Kidney (tissue), 14 donors: ENCODE measurements around the gene GAP43. TPM values are rescaled to one million over a fixed set of nuclear protein-coding genes. Genes with fewer than 3 reads are reported as not detected.

Experiments
- DNase-seq, 5 donors: peaks; one replicate each; pipeline ENCODE4 v3.0.0-alpha.2; 2013 to 2020
- FAIRE-seq: peaks from 2 replicates; lab custom pipeline; 2012; peaks lifted over from hg19 to GRCh38; lab: Jason Lieb, UNC
- H3K27ac ChIP-seq, 2 donors: one replicate each; pipeline ENCODE4 v1.7.0; 2013; ENCODE audit warnings: low read depth in 2 of 2, low read length in 2 of 2, inconsistent platforms in 1 of 2
- H3K27me3 ChIP-seq: one replicate; pipeline ENCODE4 v1.7.1; 2013; ENCODE audit warnings: low read length, inconsistent platforms; ENCODE audit not compliant: control insufficient read depth, insufficient read depth
- H3K36me3 ChIP-seq, 3 donors: one replicate each; pipeline versions ENCODE4 v1.7.0 to v1.7.1; 2013; ENCODE audit warnings: low read length in 3 of 3, control low read depth in 1 of 3, inconsistent platforms in 1 of 3; ENCODE audit not compliant: insufficient read depth in 3 of 3, control insufficient read depth in 2 of 3
- H3K4me1 ChIP-seq, 3 donors: one replicate each; pipeline versions ENCODE4 v1.7.0 to v1.7.1; 2013; ENCODE audit warnings: low read length in 3 of 3, inconsistent platforms in 1 of 3, low read depth in 1 of 3; ENCODE audit not compliant: control insufficient read depth in 2 of 3, insufficient read depth in 2 of 3
- H3K4me3 ChIP-seq, 3 donors: one replicate each; pipeline versions ENCODE4 v1.7.0 to v1.8.1; 2013; ENCODE audit warnings: low read length in 3 of 3, control low read depth in 1 of 3, inconsistent platforms in 1 of 3
- H3K9ac ChIP-seq, 3 donors: one replicate each; pipeline versions ENCODE4 v1.7.0 to v1.7.1; 2013; ENCODE audit warnings: low read length in 3 of 3, control low read depth in 1 of 3, inconsistent platforms in 1 of 3
- H3K9me3 ChIP-seq, 3 donors: one replicate each; pipeline versions ENCODE4 v1.7.0 to v1.7.1; 2013; ENCODE audit warnings: low read length in 3 of 3, control low read depth in 1 of 3, inconsistent platforms in 1 of 3; ENCODE audit not compliant: control insufficient read depth in 2 of 3, insufficient read depth in 1 of 3
- CTCF ChIP-seq: IDR thresholded peaks from 3 replicates; pipeline ENCODE4 v1.5.1; 2012; ENCODE audit warnings: mild to moderate bottlenecking, moderate library complexity, borderline replicate concordance; ENCODE audit not compliant: insufficient read depth; ENCODE audit errors: extremely low read depth
- intact Hi-C: fragments of 100-400 bp; cut with DNase I; formaldehyde crosslinking; loops from one replicate; pipeline ENCODE4 v1.11.1; 2022
- polyA plus RNA-seq: library from polyadenylated mRNA; stranded (reverse); fragments of 350-450 nt; fragmentation: Illumina TruSeq; extraction: RNeasy Lipid Tissue Mini Kit (QIAGEN cat#74804); gene quantifications from one replicate; pipeline ENCODE4 v1.2.3, GENCODE V29; 2014; ENCODE audit warnings: low read depth, low replicate concordance; ENCODE audit not compliant: insufficient read depth
- total RNA-seq: library from RNA; stranded (reverse); fragmentation: NEBNext Ultra II Directional; extraction: Animal tissue kit (Norgen Biotek cat#: 25700); gene quantifications from one replicate; pipeline ENCODE4 v1.2.1, GENCODE V29; 2021
- donor health status: control.
- donor health status: control.
- donor health status: control.
- donor health status: control.
- donor health status: control.
- donor health status: DM: yes; HTN: yes; CAD: no.
- donor health status: Normal renal cell carcinoma (clear cell type).

Gene GAP43
- total and polyA plus RNA-seq, 2 donors from 2014 or later = 0.19 TPM; not detected in 1

GRCh38 chr3:115627180-115628074 is 4.1 kb downstream of the GAP43 start:
- FAIRE-seq (no peak), DNase-seq (no peak)
- Histone ChIP-seq H3K27me3 (peaks cover 17% of the 10 kb centered on the region), H3K9ac (no peak overlapping the region), H3K4me3 (no peak overlapping the region), H3K9me3 (no peaks in the 10 kb centered on the region), H3K4me1 (peaks cover 0 to 2% (median 0%) of the 10 kb centered on the region in 3 donors), H3K36me3 (no peaks in the 10 kb centered on the region), H3K27ac (no peak overlapping the region)
- intact Hi-C loops = no loop called here
- TF ChIP-seq CTCF = no peak

DNA sequence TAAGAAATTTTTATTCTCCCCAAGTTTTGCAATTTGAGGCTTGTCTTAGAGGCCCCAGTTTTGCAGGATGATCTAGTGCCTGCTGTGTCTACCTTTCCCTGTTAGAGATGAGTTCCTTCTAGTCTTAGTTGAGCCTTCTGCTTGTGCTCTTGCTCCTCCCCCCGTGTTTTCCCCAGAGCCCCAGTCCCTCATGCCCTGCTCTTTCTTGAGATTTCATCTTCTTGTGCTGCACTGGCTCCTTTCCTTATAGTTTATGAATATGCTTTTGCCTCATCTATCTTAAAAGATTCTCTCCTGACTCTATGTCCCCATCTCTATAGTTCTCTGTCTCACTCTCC is 4.7 kb downstream of the GAP43 start:
- no peaks in the 10 kb centered on the region for H3K36me3 ChIP-seq
- no peak overlapping the region for H3K27ac ChIP-seq
- no peak overlapping the region for H3K4me3 ChIP-seq
- intact Hi-C loops = no loop called here
- no peak for DNase-seq
- peaks cover 17% of the 10 kb centered on the region for H3K27me3 ChIP-seq
- no peaks in the 10 kb centered on the region for H3K9me3 ChIP-seq
- no peak overlapping the region for H3K9ac ChIP-seq
- no peak for FAIRE-seq
- no peak for TF ChIP-seq CTCF
- H3K4me1 ChIP-seq = peaks cover 0 to 2% (median 0%) of the 10 kb centered on the region in 3 donors

DNA sequence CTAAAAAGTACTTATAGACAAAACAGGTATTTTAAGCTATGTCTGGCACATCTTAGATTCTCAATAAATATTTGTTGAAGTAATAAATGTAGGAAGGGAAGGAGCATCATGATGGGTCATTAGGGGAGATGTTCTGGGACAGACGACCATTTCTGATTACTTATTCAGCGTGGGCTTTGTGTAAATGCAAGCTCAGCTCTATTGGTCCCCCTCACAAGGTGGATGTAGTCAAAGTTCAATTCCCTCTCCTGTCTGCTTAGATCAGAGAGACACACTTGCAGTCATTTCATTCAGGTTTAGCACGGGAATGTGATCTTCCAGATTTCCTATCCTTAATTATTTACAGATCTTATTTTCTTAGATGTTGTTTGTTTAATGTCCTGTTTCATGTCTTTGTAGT is 7.5 kb downstream of the GAP43 start:
- no peak overlapping the region for H3K27ac ChIP-seq
- H3K9ac ChIP-seq = no peak overlapping the region
- no peak for TF ChIP-seq CTCF
- no peak for DNase-seq
- intact Hi-C loops = no loop called here
- H3K4me3 ChIP-seq = no peak overlapping the region
- H3K4me1 ChIP-seq = no peaks in the 10 kb centered on the region
- H3K27me3 ChIP-seq = peaks cover 3% of the 10 kb centered on the region
- FAIRE-seq = no peak
- no peaks in the 10 kb centered on the region for H3K36me3 ChIP-seq
- H3K9me3 ChIP-seq = no peaks in the 10 kb centered on the region
